NCI-H82 treated with DMSO at 0.1 percent for 48 hours (cell line): ENCODE measurements around the gene VWA3A.
"Not testable (repeated sequence)": the region's sequence is repeated elsewhere in the genome, so short reads cannot be mapped to it uniquely, and the experiment has no call there.

Source experiments
- DNase-seq: peaks from one replicate; lab custom pipeline; 2025; ENCODE audit not compliant: unreplicated experiment; lab: John Stamatoyannopoulos, UW

The VWA3A gene

GRCh38 chr16:22092143-22092933 is at the start of gene VWA3A:
VWA3A (plus strand) TSS chr16:22092541; CDS start chr16:22092638, 97 bp downstream.
- DNase-seq: no peak

- DNase-seq: not testable (repeated sequence)
These were observed 48.5 kb upstream of the VWA3A start for GRCh38 chr16:22043882-22044281.

GRCh38 chr16:22045888-22046287 is 46.5 kb upstream of the VWA3A start:
- not testable (repeated sequence) for DNase-seq

GRCh38 chr16:22050963-22051362 is 41.4 kb upstream of the VWA3A start:
- no peak for DNase-seq

- no peak for DNase-seq
These were observed 39.4 kb upstream of the VWA3A start for GRCh38 chr16:22052980-22053379.

- DNase-seq: no peak
These were observed 38.4 kb upstream of the VWA3A start for GRCh38 chr16:22053921-22054341.

- no peak for DNase-seq
These were observed 37.3 kb upstream of the VWA3A start for GRCh38 chr16:22054847-22055590.

- peak; percentile 16 for DNase-seq
These were observed 36.5 kb upstream of the VWA3A start for GRCh38 chr16:22055881-22056280.

GRCh38 chr16:22063888-22064467 is 28.4 kb upstream of the VWA3A start:
- peak; percentile 95 for DNase-seq

GRCh38 chr16:22065252-22065651 is 27.1 kb upstream of the VWA3A start:
- no peak for DNase-seq

- no peak for DNase-seq
These were observed 21.7 kb upstream of the VWA3A start for GRCh38 chr16:22070361-22071330.

- DNase-seq: no peak
These were observed 20.9 kb upstream of the VWA3A start for GRCh38 chr16:22071331-22071910.

- DNase-seq: no peak
These were observed 19.0 kb upstream of the VWA3A start for GRCh38 chr16:22073350-22073749.

GRCh38 chr16:22075043-22075757 is 17.1 kb upstream of the VWA3A start:
- no peak for DNase-seq

GRCh38 chr16:22075776-22076175 is 16.6 kb upstream of the VWA3A start:
- no peak for DNase-seq

GRCh38 chr16:22077700-22078313 is 14.5 kb upstream of the VWA3A start:
- DNase-seq: peak; percentile 16

GRCh38 chr16:22078656-22079055 is 13.7 kb upstream of the VWA3A start:
- no peak for DNase-seq

- no peak for DNase-seq
These were observed 11.3 kb upstream of the VWA3A start for GRCh38 chr16:22081050-22081449.

GRCh38 chr16:22086440-22086839 is 5.9 kb upstream of the VWA3A start:
- DNase-seq: no peak
